Epithelial cell of esophagus (primary cell): ENCODE results near the gene PTPRT.

ENCODE experiments used
- DNase-seq: peaks from one replicate; pipeline ENCODE4 v3.0.0; 2010; ENCODE audit warnings: low read depth
- H3K4me3 ChIP-seq: 2 replicates; pipeline ENCODE4 v1.5.1; 2011; ENCODE audit warnings: mild to moderate bottlenecking, low read length, control low read depth
- CTCF ChIP-seq: IDR thresholded peaks from 2 replicates; pipeline ENCODE4 v1.5.1; 2011; ENCODE audit warnings: low read depth, mild to moderate bottlenecking, low read length, control low read depth, inconsistent platforms; ENCODE audit not compliant: insufficient read depth; ENCODE audit errors: missing control alignments

The PTPRT gene

GRCh38 chr20:42340368-42340767 lies 849.3 kb downstream of the PTPRT start:
- no peak overlapping the region for H3K4me3 ChIP-seq
- no peak for DNase-seq
- TF ChIP-seq CTCF, result no peak

- no peak for DNase-seq
- TF ChIP-seq CTCF, result no peak
These were observed 851.2 kb downstream of the PTPRT start for GRCh38 chr20:42338294-42339201.

DNA sequence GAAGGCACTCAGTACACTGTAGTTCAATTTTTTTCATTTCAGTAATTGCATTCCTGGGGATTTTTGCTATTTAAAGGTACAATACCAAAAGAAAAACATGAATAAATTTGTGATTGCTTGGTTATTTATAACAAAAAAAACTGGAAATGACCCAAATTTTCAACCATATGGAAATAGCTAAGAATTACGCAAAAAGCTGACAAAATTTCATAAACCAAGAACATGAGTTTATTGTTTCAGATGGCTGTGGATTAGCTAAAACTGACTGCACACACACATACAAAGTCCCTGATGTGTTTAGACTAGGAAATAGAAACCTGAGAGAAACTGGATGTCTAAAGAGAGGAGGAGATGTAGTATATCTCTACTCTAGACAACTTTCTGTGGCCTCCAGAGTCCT lies 853.1 kb downstream of the PTPRT start:
- no peak for DNase-seq
- no peak for TF ChIP-seq CTCF
- H3K4me3 ChIP-seq, result no peak overlapping the region

More at GRCh38 chr20:42338294-42339201, 851.2 kb downstream of the PTPRT start:
- no peak overlapping the region for H3K4me3 ChIP-seq

DNA sequence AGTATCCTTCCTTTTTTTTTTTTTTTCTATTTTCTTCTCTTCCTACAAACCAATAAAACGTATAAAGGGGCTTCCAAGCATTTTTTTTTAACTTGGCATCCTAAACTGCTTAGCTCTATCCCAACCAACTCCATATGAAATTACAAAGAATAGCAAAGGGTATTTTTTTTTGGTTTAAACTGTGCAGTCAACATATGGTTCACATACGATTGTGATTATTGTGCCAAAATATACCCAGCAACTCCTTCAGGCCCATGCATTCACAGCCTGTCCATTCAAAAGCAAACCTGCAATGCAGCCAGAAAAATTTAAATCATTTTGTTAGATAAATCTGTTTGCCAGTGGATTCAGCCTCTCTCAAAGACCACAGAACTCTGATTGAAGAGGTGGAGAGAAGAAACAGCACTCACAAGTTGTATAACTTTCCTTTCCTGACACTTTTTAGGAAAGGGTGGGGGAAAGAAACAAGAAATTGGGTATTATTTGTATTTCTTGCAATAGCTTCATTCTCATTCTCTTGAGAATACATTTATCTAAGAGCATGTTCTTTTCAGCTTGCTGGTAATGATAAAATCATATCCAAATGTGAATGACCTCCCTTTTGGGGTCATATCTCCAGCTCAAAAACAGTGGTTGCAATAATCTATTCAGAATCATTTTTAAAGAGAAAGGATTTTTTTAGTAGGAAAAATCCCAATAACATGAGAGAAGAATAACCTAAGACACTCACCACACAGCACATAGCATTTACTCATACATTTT lies 870.3 kb downstream of the PTPRT start:
- no peak overlapping the region for H3K4me3 ChIP-seq
- TF ChIP-seq CTCF, result no peak

DNA sequence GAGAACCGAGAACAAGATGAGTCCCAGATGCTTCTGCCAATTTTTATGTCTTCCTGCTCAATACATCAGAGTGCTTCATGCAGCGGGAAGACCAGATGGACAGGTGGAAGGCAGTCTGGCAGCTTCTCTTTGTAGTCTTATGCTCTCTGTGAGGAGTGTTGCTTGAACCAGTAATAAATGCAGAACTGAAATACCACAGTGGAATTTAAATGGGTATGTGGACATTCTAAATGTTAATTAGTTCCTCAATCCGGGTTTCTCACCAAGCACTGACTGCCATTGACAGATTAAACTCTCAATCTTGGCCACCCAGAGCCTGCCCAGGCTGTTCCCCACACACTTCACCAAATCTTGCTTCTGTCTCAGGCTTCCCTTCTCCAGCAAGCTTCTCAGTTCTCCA lies 876.0 kb downstream of the PTPRT start:
- DNase-seq, result no peak
- H3K4me3 ChIP-seq, result no peak overlapping the region
- no peak for TF ChIP-seq CTCF

More for the DNA sequence above, 870.3 kb downstream of the PTPRT start:
- DNase-seq, result no peak

DNA sequence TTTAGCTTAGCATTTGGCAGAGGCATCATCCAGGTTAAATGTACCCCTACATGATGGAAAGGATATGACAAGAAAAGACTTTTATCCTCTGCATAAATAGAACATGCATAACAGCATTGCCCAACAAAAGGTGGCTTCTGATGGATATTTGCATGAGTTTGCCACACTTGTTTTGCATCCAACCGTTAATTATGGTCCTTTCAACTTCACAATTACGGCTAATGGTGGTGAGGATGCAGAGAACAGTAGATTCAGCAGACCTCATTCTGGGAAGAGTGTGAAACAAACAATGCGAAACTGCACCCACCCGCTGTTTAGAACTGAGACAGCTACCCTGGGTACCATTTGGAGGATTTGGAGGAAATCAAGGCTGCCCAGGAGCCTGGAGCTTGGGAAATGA lies 880.7 kb downstream of the PTPRT start:
- TF ChIP-seq CTCF, result no peak
- DNase-seq, result no peak
- H3K4me3 ChIP-seq, result no peak overlapping the region
